Activated CD8-positive, alpha-beta memory T cell treated with anti-CD3 and anti-CD28 coated beads, Interleukin-2, amount 10 ng/mL, durations not matched to agents 7 days and 5 days (primary cell): Measurements from ENCODE around the gene ERC2. TPM values are rescaled to one million over a fixed set of nuclear protein-coding genes. Genes with fewer than 3 reads are reported as not detected.

Source experiments
- ATAC-seq: fragments of 150-1000 bp; cut with Tn5 transposase; one replicate; pipeline ENCODE4 v1.10.0; 2021; ENCODE audit warnings: moderate library complexity
- CTCF ChIA-PET: fragments of 350-600 bp; sonication (Branson Sonifier 250); formaldehyde crosslinking; loops from one replicate; lab custom pipeline; 2021; ENCODE audit warnings: antibody characterized with exemption; lab: Charles Lee
- DNase-seq: peaks from one replicate; pipeline ENCODE4 v3.0.0-alpha.2; 2020
- H3K27ac Mint-ChIP-seq: one replicate; pipeline ENCODE4 v1.8.0; 2021; ENCODE audit warnings: mild to moderate bottlenecking, mixed read lengths
- H3K27me3 Mint-ChIP-seq: one replicate; pipeline ENCODE4 v1.8.0; 2021; ENCODE audit warnings: mixed read lengths
- H3K36me3 Mint-ChIP-seq: one replicate; pipeline ENCODE4 v1.8.0; 2021; ENCODE audit warnings: mild to moderate bottlenecking, mixed read lengths
- H3K4me1 Mint-ChIP-seq: one replicate; pipeline ENCODE4 v1.8.0; 2021; ENCODE audit warnings: mixed read lengths
- H3K4me3 Mint-ChIP-seq: one replicate; pipeline ENCODE4 v1.8.0; 2021; ENCODE audit warnings: mild to moderate bottlenecking, moderate library complexity, mixed read lengths
- H3K9me3 Mint-ChIP-seq: one replicate; pipeline ENCODE4 v1.8.0; 2022; ENCODE audit warnings: low read depth, mixed read lengths
- total RNA-seq, 2 experiments: library from RNA; stranded (reverse); gene quantifications; one replicate each; pipeline ENCODE4 v1.2.3, GENCODE V29; 2021

The ERC2 gene
- total RNA-seq, 2 experiments from 2014 or later, result not detected

GRCh38 chr3:56229311-56229710 is 239.0 kb downstream of the ERC2 start:
- DNase-seq (no peak), ATAC-seq (no peak)
- CTCF ChIA-PET, result interaction anchor here (0.6 kb wide), 1 partner anchor 22 kb away, joined by 3 read pairs; no protein-coding TSS in a partner anchor
- Mint-ChIP-seq H3K9me3 (no peaks in the 10 kb centered on the region), H3K4me1 (no peaks in the 10 kb centered on the region), H3K4me3 (no peak overlapping the region), H3K36me3 (no peaks in the 10 kb centered on the region), H3K27ac (no peak overlapping the region), H3K27me3 (no peaks in the 10 kb centered on the region)

- Mint-ChIP-seq H3K27ac (no peak overlapping the region), H3K9me3 (no peaks in the 10 kb centered on the region), H3K4me3 (no peak overlapping the region), H3K4me1 (no peaks in the 10 kb centered on the region), H3K27me3 (no peaks in the 10 kb centered on the region), H3K36me3 (no peaks in the 10 kb centered on the region)
- CTCF ChIA-PET, result no interaction called here
- DNase-seq (no peak), ATAC-seq (no peak)
These were observed 245.4 kb downstream of the ERC2 start for GRCh38 chr3:56222866-56223265.

- H3K9me3 Mint-ChIP-seq, result no peaks in the 10 kb centered on the region
- no peaks in the 10 kb centered on the region for H3K36me3 Mint-ChIP-seq
- no peak overlapping the region for H3K4me3 Mint-ChIP-seq
- ATAC-seq (no peak), DNase-seq (no peak)
- H3K27me3 Mint-ChIP-seq, result no peaks in the 10 kb centered on the region
- CTCF ChIA-PET, result no interaction called here
- H3K27ac Mint-ChIP-seq, result no peak overlapping the region
- H3K4me1 Mint-ChIP-seq, result no peaks in the 10 kb centered on the region
These were observed 248.1 kb downstream of the ERC2 start for GRCh38 chr3:56219894-56220805.

GRCh38 chr3:56209982-56210751 is 258.1 kb downstream of the ERC2 start:
- Mint-ChIP-seq H3K4me1 (no peaks in the 10 kb centered on the region), H3K9me3 (peaks cover 2% of the 10 kb centered on the region), H3K27ac (no peak overlapping the region)

GRCh38 chr3:56207922-56208321 is 260.3 kb downstream of the ERC2 start:
- H3K27ac Mint-ChIP-seq, result no peak overlapping the region

More at GRCh38 chr3:56209982-56210751, 258.1 kb downstream of the ERC2 start:
- DNase-seq (no peak), ATAC-seq (no peak)
- Mint-ChIP-seq H3K27me3 (no peaks in the 10 kb centered on the region), H3K4me3 (no peak overlapping the region), H3K36me3 (no peaks in the 10 kb centered on the region)
- CTCF ChIA-PET, result no interaction called here

GRCh38 chr3:56205406-56205805 is 262.9 kb downstream of the ERC2 start:
- ATAC-seq, result no peak

More at GRCh38 chr3:56207922-56208321, 260.3 kb downstream of the ERC2 start:
- H3K36me3 Mint-ChIP-seq, result no peaks in the 10 kb centered on the region
- DNase-seq (no peak), ATAC-seq (no peak)
- H3K9me3 Mint-ChIP-seq, result no peaks in the 10 kb centered on the region
- no peak overlapping the region for H3K4me3 Mint-ChIP-seq
- CTCF ChIA-PET, result interaction anchor here (1.4 kb wide), 1 partner anchor 43 kb away, joined by 3 read pairs; no protein-coding TSS in a partner anchor
- H3K4me1 Mint-ChIP-seq, result no peaks in the 10 kb centered on the region
- no peaks in the 10 kb centered on the region for H3K27me3 Mint-ChIP-seq

GRCh38 chr3:56202997-56203396 is 265.3 kb downstream of the ERC2 start:
- H3K27me3 Mint-ChIP-seq, result no peaks in the 10 kb centered on the region
- no peaks in the 10 kb centered on the region for H3K9me3 Mint-ChIP-seq
- DNase-seq (no peak), ATAC-seq (no peak)
- H3K27ac Mint-ChIP-seq, result no peak overlapping the region
- H3K4me1 Mint-ChIP-seq, result no peaks in the 10 kb centered on the region
- CTCF ChIA-PET, result interaction anchor here (1.0 kb wide), 1 partner anchor 100 kb away, joined by 4 read pairs; no protein-coding TSS in a partner anchor
- H3K36me3 Mint-ChIP-seq, result no peaks in the 10 kb centered on the region
- H3K4me3 Mint-ChIP-seq, result no peak overlapping the region

More at GRCh38 chr3:56205406-56205805, 262.9 kb downstream of the ERC2 start:
- CTCF ChIA-PET, result no interaction called here
- no peaks in the 10 kb centered on the region for H3K4me1 Mint-ChIP-seq
- DNase-seq, result no peak
- no peak overlapping the region for H3K27ac Mint-ChIP-seq
- H3K36me3 Mint-ChIP-seq, result no peaks in the 10 kb centered on the region
- no peaks in the 10 kb centered on the region for H3K9me3 Mint-ChIP-seq
- H3K4me3 Mint-ChIP-seq, result no peak overlapping the region
- H3K27me3 Mint-ChIP-seq, result no peaks in the 10 kb centered on the region

- Mint-ChIP-seq H3K9me3 (no peaks in the 10 kb centered on the region), H3K4me3 (no peak overlapping the region), H3K27ac (no peak overlapping the region), H3K27me3 (no peaks in the 10 kb centered on the region), H3K4me1 (no peaks in the 10 kb centered on the region), H3K36me3 (no peaks in the 10 kb centered on the region)
- CTCF ChIA-PET, result no interaction called here
- DNase-seq (no peak), ATAC-seq (no peak)
These were observed 266.9 kb downstream of the ERC2 start for GRCh38 chr3:56201407-56201806.

- no peaks in the 10 kb centered on the region for H3K9me3 Mint-ChIP-seq
- no peak overlapping the region for H3K4me3 Mint-ChIP-seq
- H3K27me3 Mint-ChIP-seq, result no peaks in the 10 kb centered on the region
- CTCF ChIA-PET, result no interaction called here
- no peaks in the 10 kb centered on the region for H3K4me1 Mint-ChIP-seq
- ATAC-seq, result no peak
- H3K36me3 Mint-ChIP-seq, result no peaks in the 10 kb centered on the region
- DNase-seq, result no peak
- H3K27ac Mint-ChIP-seq, result no peak overlapping the region
These were observed 268.0 kb downstream of the ERC2 start for GRCh38 chr3:56200251-56200650.

GRCh38 chr3:56197991-56198390 is 270.3 kb downstream of the ERC2 start:
- Mint-ChIP-seq H3K27ac (no peak overlapping the region), H3K9me3 (no peaks in the 10 kb centered on the region), H3K27me3 (no peaks in the 10 kb centered on the region), H3K4me1 (no peaks in the 10 kb centered on the region), H3K4me3 (no peak overlapping the region), H3K36me3 (no peaks in the 10 kb centered on the region)
- no peak for DNase-seq
- ATAC-seq, result no peak
- CTCF ChIA-PET, result no interaction called here

GRCh38 chr3:56197259-56197965 is 270.9 kb downstream of the ERC2 start:
- H3K27me3 Mint-ChIP-seq, result no peaks in the 10 kb centered on the region
- ATAC-seq (no peak), DNase-seq (no peak)
- H3K27ac Mint-ChIP-seq, result no peak overlapping the region
- no peak overlapping the region for H3K4me3 Mint-ChIP-seq
- CTCF ChIA-PET, result no interaction called here
- no peaks in the 10 kb centered on the region for H3K4me1 Mint-ChIP-seq
- no peaks in the 10 kb centered on the region for H3K36me3 Mint-ChIP-seq
- no peaks in the 10 kb centered on the region for H3K9me3 Mint-ChIP-seq

GRCh38 chr3:56196700-56197099 is 271.6 kb downstream of the ERC2 start:
- ATAC-seq (no peak), DNase-seq (no peak)
- CTCF ChIA-PET, result no interaction called here
- Mint-ChIP-seq H3K4me1 (no peaks in the 10 kb centered on the region), H3K27me3 (no peaks in the 10 kb centered on the region), H3K36me3 (no peaks in the 10 kb centered on the region), H3K9me3 (no peaks in the 10 kb centered on the region), H3K4me3 (no peak overlapping the region), H3K27ac (no peak overlapping the region)

GRCh38 chr3:56193519-56193918 is 274.7 kb downstream of the ERC2 start:
- no peak overlapping the region for H3K27ac Mint-ChIP-seq
- DNase-seq, result no peak
- no peaks in the 10 kb centered on the region for H3K27me3 Mint-ChIP-seq
- no peaks in the 10 kb centered on the region for H3K9me3 Mint-ChIP-seq
- H3K4me1 Mint-ChIP-seq, result no peaks in the 10 kb centered on the region
- CTCF ChIA-PET, result no interaction called here
- no peak for ATAC-seq
- no peak overlapping the region for H3K4me3 Mint-ChIP-seq
- no peaks in the 10 kb centered on the region for H3K36me3 Mint-ChIP-seq
